DOHH2 (cell line): ENCODE measurements around the gene FBXW5.

Experiments used
- EZH2phosphoT487 ChIP-seq: fragments of 200-600 bp; sonication (generic); IDR thresholded peaks from 2 replicates; pipeline ENCODE4 v1.6.1; 2017; ENCODE audit warnings: borderline replicate concordance, mild to moderate bottlenecking, antibody characterized with exemption, low read length, moderate library complexity, mixed read lengths
- TF ChIP-seq, protein P1 (sequence below): fragments of 200-600 bp; sonication (generic); IDR thresholded peaks from one replicate; pipeline ENCODE4 v1.5.1; 2014; ENCODE audit warnings: antibody characterized with exemption, mild to moderate bottlenecking, low read depth, low read length; ENCODE audit not compliant: poor library complexity, severe bottlenecking

DNA sequence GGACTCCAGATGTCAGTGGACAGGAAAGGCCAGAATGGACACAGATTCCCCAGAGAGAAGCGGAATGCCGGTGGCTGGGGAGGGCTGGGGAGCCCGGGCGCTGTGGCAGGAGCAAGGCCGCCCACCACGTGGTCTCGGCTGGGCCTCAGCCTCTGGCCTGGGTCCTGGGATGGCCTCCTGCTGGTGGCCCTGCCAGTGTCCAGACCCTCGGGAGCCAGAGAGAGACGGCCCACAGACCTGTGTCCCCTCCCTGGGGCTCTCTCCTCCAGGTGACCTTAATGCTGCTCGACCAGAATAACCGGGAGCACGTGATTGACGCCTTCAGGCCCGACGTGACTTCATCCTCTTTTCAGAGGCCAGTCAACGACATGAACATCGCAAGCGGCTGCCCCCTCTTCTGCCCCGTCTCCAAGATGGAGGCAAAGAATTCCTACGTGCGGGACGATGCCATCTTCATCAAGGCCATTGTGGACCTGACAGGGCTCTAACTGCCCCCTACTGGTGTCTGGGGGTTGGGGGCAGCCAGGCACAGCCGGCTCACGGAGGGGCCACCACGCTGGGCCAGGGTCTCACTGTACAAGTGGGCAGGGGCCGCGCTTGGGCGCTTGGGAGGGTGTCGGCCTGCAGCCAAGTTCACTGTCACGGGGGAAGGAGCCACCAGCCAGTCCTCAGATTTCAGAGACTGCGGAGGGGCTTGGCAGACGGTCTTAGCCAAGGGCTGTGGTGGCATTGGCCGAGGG, 19.0 kb downstream of the FBXW5 start:
- TF ChIP-seq, protein P1, sequence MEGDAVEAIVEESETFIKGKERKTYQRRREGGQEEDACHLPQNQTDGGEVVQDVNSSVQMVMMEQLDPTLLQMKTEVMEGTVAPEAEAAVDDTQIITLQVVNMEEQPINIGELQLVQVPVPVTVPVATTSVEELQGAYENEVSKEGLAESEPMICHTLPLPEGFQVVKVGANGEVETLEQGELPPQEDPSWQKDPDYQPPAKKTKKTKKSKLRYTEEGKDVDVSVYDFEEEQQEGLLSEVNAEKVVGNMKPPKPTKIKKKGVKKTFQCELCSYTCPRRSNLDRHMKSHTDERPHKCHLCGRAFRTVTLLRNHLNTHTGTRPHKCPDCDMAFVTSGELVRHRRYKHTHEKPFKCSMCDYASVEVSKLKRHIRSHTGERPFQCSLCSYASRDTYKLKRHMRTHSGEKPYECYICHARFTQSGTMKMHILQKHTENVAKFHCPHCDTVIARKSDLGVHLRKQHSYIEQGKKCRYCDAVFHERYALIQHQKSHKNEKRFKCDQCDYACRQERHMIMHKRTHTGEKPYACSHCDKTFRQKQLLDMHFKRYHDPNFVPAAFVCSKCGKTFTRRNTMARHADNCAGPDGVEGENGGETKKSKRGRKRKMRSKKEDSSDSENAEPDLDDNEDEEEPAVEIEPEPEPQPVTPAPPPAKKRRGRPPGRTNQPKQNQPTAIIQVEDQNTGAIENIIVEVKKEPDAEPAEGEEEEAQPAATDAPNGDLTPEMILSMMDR, result no peak
- no peak for TF ChIP-seq EZH2phosphoT487
